Naive thymus-derived CD4-positive, alpha-beta T cell (primary cell): Measurements from ENCODE around the gene RTTN. TPM values are rescaled to one million over a fixed set of nuclear protein-coding genes. Genes with fewer than 3 reads are reported as not detected.
"Not testable (repeated sequence)": the region's sequence is repeated elsewhere in the genome, so short reads cannot be mapped to it uniquely, and the experiment has no call there.

ENCODE experiments used
- ATAC-seq: fragments of 150-1000 bp; cut with Tn5 transposase; 2 replicates; pipeline ENCODE4 v1.10.0; 2021; ENCODE audit warnings: mild to moderate bottlenecking, moderate library complexity
- CTCF ChIA-PET: fragments of 350-600 bp; sonication (Branson Sonifier 250); formaldehyde crosslinking; loops from one replicate; lab custom pipeline; 2021; ENCODE audit warnings: antibody characterized with exemption; lab: Charles Lee
- POLR2A ChIA-PET: fragments of 350-600 bp; sonication (Branson Sonifier 250); formaldehyde crosslinking; loops from one replicate; lab custom pipeline; 2021; ENCODE audit warnings: antibody characterized with exemption, inconsistent platforms; lab: Charles Lee
- DNase-seq, 9 donors: peaks; one replicate each; pipeline versions ENCODE4 v3.0.0 to v3.0.0-alpha.2; 2020 to 2022; ENCODE audit warnings: mixed read lengths in 1 of 9
- H3K27ac ChIP-seq: one replicate; pipeline ENCODE4 v1.7.0; 2013; ENCODE audit warnings: mild to moderate bottlenecking, low read depth, low read length, moderate library complexity
- H3K27me3 ChIP-seq, 2 donors: one replicate each; pipeline ENCODE4 v1.7.0; 2013; ENCODE audit warnings: low read length in 2 of 2, mild to moderate bottlenecking in 2 of 2, moderate library complexity in 2 of 2; ENCODE audit not compliant: control insufficient read depth in 2 of 2, insufficient read depth in 2 of 2
- H3K36me3 ChIP-seq, 3 experiments: 1 replicate in 2 of 3; 2 replicates in 1 of 3; pipeline ENCODE4 v1.7.0; 2013; ENCODE audit warnings: low read length in 3 of 3, mild to moderate bottlenecking in 3 of 3, moderate library complexity in 1 of 3; ENCODE audit not compliant: insufficient read depth in 3 of 3, control insufficient read depth in 2 of 3
- H3K4me1 ChIP-seq, 2 donors: one replicate each; pipeline ENCODE4 v1.7.0; 2013; ENCODE audit warnings: low read length in 2 of 2, mild to moderate bottlenecking in 2 of 2, moderate library complexity in 1 of 2; ENCODE audit not compliant: control insufficient read depth in 2 of 2, insufficient read depth in 2 of 2
- H3K4me3 ChIP-seq: 2 replicates; pipeline ENCODE4 v1.7.0; 2013; ENCODE audit warnings: mild to moderate bottlenecking, low read length
- H3K9me3 ChIP-seq, 3 experiments: 1 replicate in 2 of 3; 2 replicates in 1 of 3; pipeline ENCODE4 v1.7.0; 2013; ENCODE audit warnings: low read length in 3 of 3; ENCODE audit not compliant: control insufficient read depth in 2 of 3
- H3K27ac Mint-ChIP-seq, 9 donors: one replicate each; pipeline ENCODE4 v1.8.0; 2020 to 2022; ENCODE audit warnings: mixed read lengths in 9 of 9, mild to moderate bottlenecking in 8 of 9, moderate library complexity in 5 of 9, inconsistent platforms in 2 of 9
- H3K27me3 Mint-ChIP-seq, 5 donors: one replicate each; pipeline ENCODE4 v1.8.0; 2021 to 2022; ENCODE audit warnings: mixed read lengths in 5 of 5, mild to moderate bottlenecking in 1 of 5
- H3K36me3 Mint-ChIP-seq, 5 donors: one replicate each; pipeline ENCODE4 v1.8.0; 2020 to 2022; ENCODE audit warnings: mixed read lengths in 5 of 5, mild to moderate bottlenecking in 3 of 5, inconsistent platforms in 1 of 5
- H3K4me1 Mint-ChIP-seq, 7 donors: one replicate each; pipeline ENCODE4 v1.8.0; 2020 to 2022; ENCODE audit warnings: mixed read lengths in 7 of 7, mild to moderate bottlenecking in 3 of 7, inconsistent platforms in 1 of 7
- H3K4me3 Mint-ChIP-seq, 10 donors: one replicate each; pipeline ENCODE4 v1.8.0; 2020 to 2022; ENCODE audit warnings: mild to moderate bottlenecking in 10 of 10, mixed read lengths in 10 of 10, moderate library complexity in 6 of 10, inconsistent platforms in 2 of 10
- H3K9me3 Mint-ChIP-seq, 11 donors: one replicate each; pipeline ENCODE4 v1.8.0; 2020 to 2022; ENCODE audit warnings: mixed read lengths in 11 of 11, mild to moderate bottlenecking in 4 of 11, inconsistent platforms in 1 of 11, moderate library complexity in 1 of 11
- intact Hi-C, 2 donors: fragments of 100-400 bp; cut with micrococcal nuclease; formaldehyde crosslinking; loops; one replicate each; pipeline ENCODE4 v1.15.1; 2023
- polyA plus RNA-seq, 2 donors: library from polyadenylated mRNA; unstranded; fragments of 300-500 nt; fragmentation: Illumina TruSeq; gene quantifications; one replicate each; pipeline ENCODE4 v1.2.3, GENCODE V29; 2021
- total RNA-seq, 6 experiments: library from RNA in 5 of 6; stranded (reverse) in 5 of 6; gene quantifications; 1 replicate in 5 of 6; 2 replicates in 1 of 6; pipeline ENCODE4 v1.2.3 and lab custom pipeline; 2021 to 2026

Gene RTTN
- total and polyA plus RNA-seq, 7 experiments from 2014 or later, result 2.8 to 33.2 (median 27.0) TPM

- no peaks in the 10 kb centered on the region for H3K27me3 ChIP-seq
- CTCF ChIA-PET, result no interaction called here
- no peaks in the 10 kb centered on the region for H3K4me1 ChIP-seq
- DNase-seq, result no peak
- peaks cover 0 to 3% (median 0%) of the 10 kb centered on the region in 3 experiments for H3K9me3 ChIP-seq
- H3K4me3 ChIP-seq, result no peak overlapping the region
- no peak for ATAC-seq
- H3K4me1 Mint-ChIP-seq, result peaks cover 6 to 46% (median 16%) of the 10 kb centered on the region in 7 donors
- no peaks in the 10 kb centered on the region for H3K27me3 Mint-ChIP-seq
- POLR2A ChIA-PET, result no interaction called here
- intact Hi-C loops, result loop anchor here in 1 of 2 donors (2.0 kb wide), 1 partner anchor 20 kb away; no protein-coding TSS in a partner anchor
- H3K36me3 ChIP-seq, result no peaks in the 10 kb centered on the region
- H3K36me3 Mint-ChIP-seq, result peaks cover 5 to 51% (median 38%) of the 10 kb centered on the region in 5 donors
- no peak overlapping the region for H3K27ac ChIP-seq
- peak overlapping the region in 2 of 9 donors; percentile 26 for H3K27ac Mint-ChIP-seq
- peaks cover 5 to 26% (median 11%) of the 10 kb centered on the region in 11 donors for H3K9me3 Mint-ChIP-seq
- peak overlapping the region in 1 of 10 donors; percentile 37 for H3K4me3 Mint-ChIP-seq
Measured at GRCh38 chr18:69978732-69979715, 226.5 kb downstream of the RTTN start.

- Mint-ChIP-seq H3K36me3 (peaks cover 5 to 58% (median 46%) of the 10 kb centered on the region in 5 donors), H3K4me1 (peaks cover 0 to 20% (median 2%) of the 10 kb centered on the region in 7 donors), H3K9me3 (peaks cover 5 to 42% (median 12%) of the 10 kb centered on the region in 11 donors)
- H3K4me1 ChIP-seq, H3K36me3 ChIP-seq, H3K9me3 ChIP-seq, POLR2A ChIA-PET, CTCF ChIA-PET, H3K27ac Mint-ChIP-seq, DNase-seq, H3K4me3 ChIP-seq, ATAC-seq, H3K27ac ChIP-seq, intact Hi-C loops, H3K27me3 ChIP-seq, H3K27me3 Mint-ChIP-seq, H3K4me3 Mint-ChIP-seq: not testable (repeated sequence)
Measured at GRCh38 chr18:69975294-69975693, 230.2 kb downstream of the RTTN start.

GRCh38 chr18:69974365-69974764 lies 231.1 kb downstream of the RTTN start:
- ATAC-seq (no peak), DNase-seq (no peak)
- H3K36me3 ChIP-seq, result no peaks in the 10 kb centered on the region
- peaks cover 5 to 42% (median 12%) of the 10 kb centered on the region in 11 donors for H3K9me3 Mint-ChIP-seq
- H3K4me3 ChIP-seq, result no peak overlapping the region
- POLR2A ChIA-PET, result no interaction called here
- no peaks in the 10 kb centered on the region for H3K4me1 ChIP-seq
- intact Hi-C loops, result no loop called here
- no peaks in the 10 kb centered on the region for H3K27me3 Mint-ChIP-seq
- no peak overlapping the region for H3K4me3 Mint-ChIP-seq
- no peak overlapping the region for H3K27ac ChIP-seq
- H3K27me3 ChIP-seq, result no peaks in the 10 kb centered on the region
- H3K27ac Mint-ChIP-seq, result no peak overlapping the region
- H3K36me3 Mint-ChIP-seq, result peaks cover 5 to 54% (median 40%) of the 10 kb centered on the region in 5 donors
- CTCF ChIA-PET, result no interaction called here
- H3K4me1 Mint-ChIP-seq, result peaks cover 0 to 11% (median 2%) of the 10 kb centered on the region in 7 donors
- H3K9me3 ChIP-seq, result peaks cover 0 to 3% (median 0%) of the 10 kb centered on the region in 3 experiments

- no peaks in the 10 kb centered on the region for H3K36me3 ChIP-seq
- H3K4me1 Mint-ChIP-seq, result peaks cover 10 to 19% (median 17%) of the 10 kb centered on the region in 7 donors
- ATAC-seq, result no peak
- ChIA-PET POLR2A (interaction anchor here (0.6 kb wide), 1 partner anchor 416 kb away, joined by 3 read pairs; no protein-coding TSS in a partner anchor), CTCF (no interaction called here)
- no peak overlapping the region for H3K4me3 Mint-ChIP-seq
- H3K9me3 ChIP-seq, result no peaks in the 10 kb centered on the region
- H3K27ac Mint-ChIP-seq, result peak overlapping the region in 2 of 9 donors; percentile 15 to 23
- DNase-seq, result no peak
- no peaks in the 10 kb centered on the region for H3K27me3 Mint-ChIP-seq
- H3K27ac ChIP-seq, result no peak overlapping the region
- peaks cover 0 to 18% (median 4%) of the 10 kb centered on the region in 11 donors for H3K9me3 Mint-ChIP-seq
- H3K27me3 ChIP-seq, result no peaks in the 10 kb centered on the region
- no peak overlapping the region for H3K4me3 ChIP-seq
- intact Hi-C loops, result no loop called here
- peaks cover 3 to 12% of the 10 kb centered on the region in 2 donors for H3K4me1 ChIP-seq
- H3K36me3 Mint-ChIP-seq, result peaks cover 0 to 18% (median 9%) of the 10 kb centered on the region in 5 donors
Measured at GRCh38 chr18:69969491-69969890, 236.0 kb downstream of the RTTN start.

- H3K27ac ChIP-seq, result peak overlapping the region; percentile 51
- Mint-ChIP-seq H3K4me3 (peak overlapping the region in 6 of 10 donors; percentile 3 to 36 (median 26)), H3K27ac (peak overlapping the region; percentile 3 to 93 (median 80)), H3K27me3 (no peaks in the 10 kb centered on the region), H3K9me3 (peaks cover 0 to 17% (median 3%) of the 10 kb centered on the region in 11 donors), H3K4me1 (peaks cover 12 to 19% (median 17%) of the 10 kb centered on the region in 7 donors), H3K36me3 (peaks cover 0 to 15% (median 9%) of the 10 kb centered on the region in 5 donors)
- H3K4me3 ChIP-seq, result no peak overlapping the region
- no peaks in the 10 kb centered on the region for H3K9me3 ChIP-seq
- ChIA-PET POLR2A (interaction anchor here (1.7 to 3.0 kb wide), 2 partner anchors 12 to 32 kb away, joined by 5 to 9 read pairs; no protein-coding TSS in a partner anchor), CTCF (interaction anchor here (1.1 to 2.1 kb wide), 5 partner anchors 9 to 69 kb away, joined by 3 to 9 read pairs (median 4); no protein-coding TSS in a partner anchor)
- H3K27me3 ChIP-seq, result no peaks in the 10 kb centered on the region
- no peaks in the 10 kb centered on the region for H3K36me3 ChIP-seq
- peak; percentile 87 for ATAC-seq
- H3K4me1 ChIP-seq, result peaks cover 3 to 12% of the 10 kb centered on the region in 2 donors
- intact Hi-C loops, result loop anchor here in 1 of 2 donors (1.0 kb wide), 1 partner anchor 9 kb away; no protein-coding TSS in a partner anchor
- peak in 5 of 9 donors; percentile 19 to 64 (median 51) for DNase-seq
Measured at GRCh38 chr18:69968039-69968438, 237.4 kb downstream of the RTTN start.

GRCh38 chr18:69963196-69963595 lies 242.3 kb downstream of the RTTN start:
- H3K4me1 Mint-ChIP-seq, result peaks cover 7 to 26% (median 9%) of the 10 kb centered on the region in 7 donors
- H3K36me3 Mint-ChIP-seq, result peaks cover 0 to 5% (median 0%) of the 10 kb centered on the region in 5 donors
- H3K9me3 ChIP-seq, result no peaks in the 10 kb centered on the region
- intact Hi-C loops, result no loop called here
- POLR2A ChIA-PET, result interaction anchor here (0.6 kb wide), 1 partner anchor 20 kb away, joined by 5 read pairs; no protein-coding TSS in a partner anchor
- CTCF ChIA-PET, result no interaction called here
- no peak overlapping the region for H3K27ac ChIP-seq
- no peak for ATAC-seq
- H3K36me3 ChIP-seq, result no peaks in the 10 kb centered on the region
- H3K9me3 Mint-ChIP-seq, result peaks cover 0 to 7% (median 0%) of the 10 kb centered on the region in 11 donors
- H3K4me1 ChIP-seq, result peaks cover 16 to 24% of the 10 kb centered on the region in 2 donors
- DNase-seq, result no peak
- no peak overlapping the region for H3K27ac Mint-ChIP-seq
- H3K4me3 Mint-ChIP-seq, result no peak overlapping the region
- H3K27me3 ChIP-seq, result no peaks in the 10 kb centered on the region
- no peak overlapping the region for H3K4me3 ChIP-seq
- H3K27me3 Mint-ChIP-seq, result no peaks in the 10 kb centered on the region
